Activated naive CD4-positive, alpha-beta T cell treated with anti-CD3 and anti-CD28 coated beads for 36 hours (primary cell): Measurements from ENCODE around the gene CELF2. TPM values are rescaled to one million over a fixed set of nuclear protein-coding genes. Genes with fewer than 3 reads are reported as not detected.

Experiments
- CTCF ChIA-PET: fragments of 350-600 bp; sonication (Branson Sonifier 250); formaldehyde crosslinking; loops from one replicate; lab custom pipeline; 2021; ENCODE audit warnings: antibody characterized with exemption; lab: Charles Lee
- DNase-seq: peaks from one replicate; pipeline ENCODE4 v3.0.0-alpha.2; 2020
- H3K27ac Mint-ChIP-seq: one replicate; pipeline ENCODE4 v1.8.0; 2021; ENCODE audit warnings: mild to moderate bottlenecking, mixed read lengths
- H3K27me3 Mint-ChIP-seq: one replicate; pipeline ENCODE4 v1.8.0; 2021; ENCODE audit warnings: low read depth, mixed read lengths
- H3K36me3 Mint-ChIP-seq: one replicate; pipeline ENCODE4 v1.8.0; 2021; ENCODE audit warnings: low read depth, mixed read lengths
- H3K4me1 Mint-ChIP-seq: one replicate; pipeline ENCODE4 v1.8.0; 2021; ENCODE audit warnings: low read depth, mixed read lengths
- H3K4me3 Mint-ChIP-seq: one replicate; pipeline ENCODE4 v1.8.0; 2021; ENCODE audit warnings: mild to moderate bottlenecking, moderate library complexity, mixed read lengths
- H3K9me3 Mint-ChIP-seq: one replicate; pipeline ENCODE4 v1.8.0; 2021; ENCODE audit warnings: mixed read lengths
- intact Hi-C: fragments of 100-400 bp; cut with micrococcal nuclease; formaldehyde crosslinking; loops from one replicate; pipeline ENCODE4 v1.15.1; 2023
- total RNA-seq, 2 experiments: library from RNA; stranded (reverse); gene quantifications; one replicate each; pipeline ENCODE4 v1.2.3, GENCODE V29; 2021

CELF2 gene
- total RNA-seq, 2 experiments from 2014 or later, result 68.2 to 72.2 TPM

GRCh38 chr10:11292576-11293302 lies 275.1 kb downstream of the CELF2 start:
- H3K4me3 Mint-ChIP-seq, result no peak overlapping the region
- no peak for DNase-seq
- H3K27ac Mint-ChIP-seq, result peak overlapping the region; percentile 51
- CTCF ChIA-PET, result no interaction called here
- H3K36me3 Mint-ChIP-seq, result peaks cover 54% of the 10 kb centered on the region
- H3K9me3 Mint-ChIP-seq, result no peaks in the 10 kb centered on the region
- H3K27me3 Mint-ChIP-seq, result no peaks in the 10 kb centered on the region
- H3K4me1 Mint-ChIP-seq, result peaks cover 21% of the 10 kb centered on the region
- intact Hi-C loops, result no loop called here

GRCh38 chr10:11293332-11293731 lies 275.7 kb downstream of the CELF2 start:
- Mint-ChIP-seq H3K27me3 (no peaks in the 10 kb centered on the region), H3K27ac (peak overlapping the region; percentile 34), H3K4me3 (no peak overlapping the region), H3K36me3 (peaks cover 54% of the 10 kb centered on the region), H3K4me1 (peaks cover 21% of the 10 kb centered on the region), H3K9me3 (no peaks in the 10 kb centered on the region)
- CTCF ChIA-PET, result no interaction called here
- no peak for DNase-seq
- intact Hi-C loops, result no loop called here

- Mint-ChIP-seq H3K27me3 (no peaks in the 10 kb centered on the region), H3K36me3 (peaks cover 47% of the 10 kb centered on the region), H3K4me3 (no peak overlapping the region), H3K4me1 (peaks cover 21% of the 10 kb centered on the region), H3K9me3 (no peaks in the 10 kb centered on the region), H3K27ac (peak overlapping the region; percentile 21)
- CTCF ChIA-PET, result no interaction called here
- DNase-seq, result no peak
- intact Hi-C loops, result no loop called here
Observed at GRCh38 chr10:11294831-11295450, 277.3 kb downstream of the CELF2 start.

- Mint-ChIP-seq H3K4me3 (no peak overlapping the region), H3K27ac (peak overlapping the region; percentile 21), H3K27me3 (no peaks in the 10 kb centered on the region), H3K9me3 (no peaks in the 10 kb centered on the region), H3K4me1 (peaks cover 18% of the 10 kb centered on the region), H3K36me3 (peaks cover 45% of the 10 kb centered on the region)
- CTCF ChIA-PET, result no interaction called here
- DNase-seq, result no peak
- intact Hi-C loops, result no loop called here
Observed at GRCh38 chr10:11295492-11295891, 277.8 kb downstream of the CELF2 start.

- Mint-ChIP-seq H3K4me1 (peaks cover 18% of the 10 kb centered on the region), H3K27ac (peak overlapping the region; percentile 60), H3K9me3 (no peaks in the 10 kb centered on the region), H3K27me3 (no peaks in the 10 kb centered on the region), H3K36me3 (peaks cover 45% of the 10 kb centered on the region), H3K4me3 (no peak overlapping the region)
- no peak for DNase-seq
- CTCF ChIA-PET, result interaction anchor here (0.5 kb wide), 1 partner anchor 17 kb away, joined by 3 read pairs; no protein-coding TSS in a partner anchor
- intact Hi-C loops, result no loop called here
Observed at GRCh38 chr10:11297136-11297535, 279.5 kb downstream of the CELF2 start.

GRCh38 chr10:11298116-11298515 lies 280.4 kb downstream of the CELF2 start:
- H3K4me3 Mint-ChIP-seq, result no peak overlapping the region
- no peaks in the 10 kb centered on the region for H3K27me3 Mint-ChIP-seq
- intact Hi-C loops, result no loop called here
- H3K27ac Mint-ChIP-seq, result peak overlapping the region; percentile 27
- H3K36me3 Mint-ChIP-seq, result peaks cover 50% of the 10 kb centered on the region
- CTCF ChIA-PET, result no interaction called here
- no peak for DNase-seq
- no peaks in the 10 kb centered on the region for H3K9me3 Mint-ChIP-seq
- peaks cover 16% of the 10 kb centered on the region for H3K4me1 Mint-ChIP-seq

GRCh38 chr10:11299125-11299524 lies 281.5 kb downstream of the CELF2 start:
- H3K4me1 Mint-ChIP-seq, result peaks cover 16% of the 10 kb centered on the region
- CTCF ChIA-PET, result no interaction called here
- H3K36me3 Mint-ChIP-seq, result peaks cover 60% of the 10 kb centered on the region
- no peak for DNase-seq
- no peak overlapping the region for H3K4me3 Mint-ChIP-seq
- H3K9me3 Mint-ChIP-seq, result peaks cover 3% of the 10 kb centered on the region
- H3K27ac Mint-ChIP-seq, result no peak overlapping the region
- no peaks in the 10 kb centered on the region for H3K27me3 Mint-ChIP-seq
- intact Hi-C loops, result no loop called here

GRCh38 chr10:11300026-11300425 lies 282.4 kb downstream of the CELF2 start:
- intact Hi-C loops, result no loop called here
- CTCF ChIA-PET, result no interaction called here
- Mint-ChIP-seq H3K4me3 (no peak overlapping the region), H3K27me3 (no peaks in the 10 kb centered on the region), H3K27ac (no peak overlapping the region), H3K9me3 (peaks cover 8% of the 10 kb centered on the region), H3K36me3 (peaks cover 68% of the 10 kb centered on the region), H3K4me1 (peaks cover 13% of the 10 kb centered on the region)
- DNase-seq, result no peak

- Mint-ChIP-seq H3K36me3 (peaks cover 71% of the 10 kb centered on the region), H3K27ac (no peak overlapping the region), H3K9me3 (peaks cover 8% of the 10 kb centered on the region), H3K4me1 (peaks cover 9% of the 10 kb centered on the region), H3K4me3 (no peak overlapping the region), H3K27me3 (no peaks in the 10 kb centered on the region)
- CTCF ChIA-PET, result no interaction called here
- DNase-seq, result no peak
- intact Hi-C loops, result no loop called here
Observed at GRCh38 chr10:11300563-11300962, 282.9 kb downstream of the CELF2 start.

- Mint-ChIP-seq H3K27me3 (no peaks in the 10 kb centered on the region), H3K27ac (peak overlapping the region; percentile 39), H3K9me3 (peaks cover 12% of the 10 kb centered on the region), H3K4me3 (no peak overlapping the region), H3K4me1 (peaks cover 5% of the 10 kb centered on the region), H3K36me3 (peaks cover 76% of the 10 kb centered on the region)
- intact Hi-C loops, result no loop called here
- CTCF ChIA-PET, result interaction anchor here (0.6 kb wide), 1 partner anchor 16 kb away, joined by 3 read pairs; no protein-coding TSS in a partner anchor
- no peak for DNase-seq
Observed at GRCh38 chr10:11301571-11302111, 284.0 kb downstream of the CELF2 start.

GRCh38 chr10:11302181-11302580 lies 284.5 kb downstream of the CELF2 start:
- Mint-ChIP-seq H3K4me3 (no peak overlapping the region), H3K27ac (peak overlapping the region; percentile 19), H3K9me3 (peaks cover 16% of the 10 kb centered on the region), H3K36me3 (peaks cover 75% of the 10 kb centered on the region), H3K4me1 (no peaks in the 10 kb centered on the region), H3K27me3 (no peaks in the 10 kb centered on the region)
- intact Hi-C loops, result no loop called here
- DNase-seq, result no peak
- CTCF ChIA-PET, result no interaction called here

- H3K4me3 Mint-ChIP-seq, result no peak overlapping the region
- peaks cover 29% of the 10 kb centered on the region for H3K9me3 Mint-ChIP-seq
- H3K36me3 Mint-ChIP-seq, result peaks cover 79% of the 10 kb centered on the region
- no peak overlapping the region for H3K27ac Mint-ChIP-seq
- CTCF ChIA-PET, result no interaction called here
- intact Hi-C loops, result no loop called here
- H3K4me1 Mint-ChIP-seq, result peaks cover 10% of the 10 kb centered on the region
- no peak for DNase-seq
- H3K27me3 Mint-ChIP-seq, result no peaks in the 10 kb centered on the region
Observed at GRCh38 chr10:11303361-11304170, 285.9 kb downstream of the CELF2 start.
